ENCODE data around the gene C2CD3. TPM values are rescaled to one million over a fixed set of nuclear protein-coding genes. Genes with fewer than 3 reads are reported as not detected.
"Not testable (repeated sequence)": the region's sequence is repeated elsewhere in the genome, so short reads cannot be mapped to it uniquely, and the experiment has no call there.

C2CD3 gene
- total and polyA plus RNA-seq, 3 experiments from 2014 or later = 9.1 to 41.7 (median 35.6) TPM

DNA sequence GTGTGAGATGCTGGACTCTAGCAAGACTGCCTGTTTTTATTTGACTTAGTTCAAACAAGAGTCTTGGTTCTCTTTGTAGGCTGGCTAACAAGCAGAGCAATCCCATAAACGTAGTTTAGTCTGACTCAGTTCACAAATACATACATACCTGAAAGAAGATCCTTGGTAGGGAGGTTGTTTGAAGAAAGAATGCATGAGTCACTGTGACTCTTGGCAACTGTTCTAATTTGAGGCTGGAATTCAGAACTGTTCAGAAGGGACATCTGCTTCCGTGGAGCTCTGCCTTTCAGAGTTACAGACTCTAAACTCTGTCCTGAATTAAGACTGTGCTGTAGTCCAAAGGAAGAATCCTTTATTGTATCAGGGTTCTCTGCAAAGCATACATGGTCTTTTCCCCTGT, 32.2 kb downstream of the C2CD3 start:
- no peaks in the 10 kb centered on the region for H3K27me3 Mint-ChIP-seq
- H3K4me1 ChIP-seq (ENCODE audit: insufficient read depth, low read length) = no peaks in the 10 kb centered on the region
- H3K27ac Mint-ChIP-seq = no peak overlapping the region
- H3K27me3 ChIP-seq (ENCODE audit: insufficient read depth, low read length, poor library complexity, severe bottlenecking) = no peaks in the 10 kb centered on the region
- H3K27ac ChIP-seq (ENCODE audit: low read depth, low read length) = no peak overlapping the region
- no peak for DNase-seq
- no peaks in the 10 kb centered on the region for H3K9me3 Mint-ChIP-seq
- H3K4me3 Mint-ChIP-seq = no peak overlapping the region
- H3K4me1 Mint-ChIP-seq = peaks cover 0 to 2% (median 0%) of the 10 kb centered on the region in 3 donors
- H3K36me3 ChIP-seq (ENCODE audit: insufficient read depth, low read length) = peaks cover 14% of the 10 kb centered on the region
- ChIA-PET POLR2A (no interaction called here), CTCF (no interaction called here)
- H3K4me3 ChIP-seq (ENCODE audit: low read length) = no peak overlapping the region
- H3K9me3 ChIP-seq (ENCODE audit: low read length) = no peaks in the 10 kb centered on the region
- peaks cover 4 to 52% (median 14%) of the 10 kb centered on the region in 3 donors for H3K36me3 Mint-ChIP-seq

GRCh38 chr11:74138021-74138420, 32.8 kb downstream of the C2CD3 start:
- Histone ChIP-seq H3K9me3 (ENCODE audit: low read length) (no peaks in the 10 kb centered on the region), H3K4me3 (ENCODE audit: low read length) (no peak overlapping the region), H3K27me3 (ENCODE audit: insufficient read depth, low read length, poor library complexity, severe bottlenecking) (no peaks in the 10 kb centered on the region), H3K27ac (ENCODE audit: low read depth, low read length) (no peak overlapping the region), H3K36me3 (ENCODE audit: insufficient read depth, low read length) (peaks cover 16% of the 10 kb centered on the region), H3K4me1 (ENCODE audit: insufficient read depth, low read length) (no peaks in the 10 kb centered on the region)
- ChIA-PET POLR2A (no interaction called here), CTCF (no interaction called here)
- no peak for DNase-seq
- H3K27me3 Mint-ChIP-seq = no peaks in the 10 kb centered on the region
- H3K36me3 Mint-ChIP-seq = peaks cover 6 to 58% (median 17%) of the 10 kb centered on the region in 3 donors
- H3K4me3 Mint-ChIP-seq = no peak overlapping the region
- H3K4me1 Mint-ChIP-seq = peaks cover 0 to 2% (median 0%) of the 10 kb centered on the region in 3 donors
- H3K27ac Mint-ChIP-seq = no peak overlapping the region
- H3K9me3 Mint-ChIP-seq = no peaks in the 10 kb centered on the region

DNA sequence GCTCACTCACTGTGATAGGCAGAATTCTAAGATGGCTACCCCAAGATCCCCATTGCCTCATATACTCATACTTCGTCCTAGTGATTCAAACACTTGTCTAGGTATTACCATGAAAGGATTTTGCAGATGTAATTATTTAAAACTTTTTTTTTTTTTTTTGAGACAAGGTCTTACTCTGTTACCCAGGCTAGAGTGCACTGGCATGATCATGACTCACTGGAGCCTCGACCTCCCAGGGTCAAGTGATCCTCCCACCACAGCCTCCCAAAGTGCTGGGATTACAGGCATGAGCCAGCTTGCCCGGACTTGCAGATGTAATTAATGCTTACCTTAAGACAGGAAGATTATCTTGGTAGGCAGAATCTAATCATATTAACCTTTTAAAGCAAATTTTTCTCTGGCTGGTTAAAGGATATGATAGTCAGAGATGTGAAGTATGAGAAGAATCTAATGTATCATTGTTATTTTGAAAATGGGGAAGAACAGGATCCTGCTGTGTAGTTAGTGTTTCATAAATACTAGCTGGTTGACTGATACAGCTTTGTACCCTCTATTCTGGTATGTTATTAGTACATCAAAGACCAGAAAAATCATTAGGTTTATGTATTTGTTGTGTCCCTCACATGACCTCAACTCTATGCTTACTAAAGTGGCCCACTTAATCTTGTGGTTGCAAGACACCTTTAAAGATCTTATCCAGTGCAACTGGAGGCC, 35.5 kb downstream of the C2CD3 start:
- CTCF ChIA-PET = interaction anchor here (1.0 to 1.3 kb wide), 2 partner anchors 12 to 157 kb away, joined by 3 read pairs; no protein-coding TSS in a partner anchor
- POLR2A ChIA-PET = no interaction called here

GRCh38 chr11:74134661-74135060, 36.1 kb downstream of the C2CD3 start:
- Histone ChIP-seq H3K36me3 (ENCODE audit: insufficient read depth, low read length) (peaks cover 29% of the 10 kb centered on the region), H3K9me3 (ENCODE audit: low read length) (no peaks in the 10 kb centered on the region), H3K4me3 (ENCODE audit: low read length) (no peak overlapping the region), H3K27ac (ENCODE audit: low read depth, low read length) (no peak overlapping the region), H3K27me3 (ENCODE audit: insufficient read depth, low read length, poor library complexity, severe bottlenecking) (no peaks in the 10 kb centered on the region), H3K4me1 (ENCODE audit: insufficient read depth, low read length) (no peaks in the 10 kb centered on the region)
- Mint-ChIP-seq H3K27me3 (no peaks in the 10 kb centered on the region), H3K36me3 (peaks cover 22 to 79% (median 29%) of the 10 kb centered on the region in 3 donors), H3K27ac (peak overlapping the region in 1 of 8 donors; percentile 60), H3K9me3 (no peaks in the 10 kb centered on the region), H3K4me3 (no peak overlapping the region), H3K4me1 (no peaks in the 10 kb centered on the region)
- ChIA-PET POLR2A (no interaction called here), CTCF (interaction anchor here (1.0 to 1.3 kb wide), 2 partner anchors 13 to 156 kb away, joined by 3 read pairs; no protein-coding TSS in a partner anchor)
- no peak for DNase-seq

More for the DNA sequence above, 35.5 kb downstream of the C2CD3 start:
- Histone ChIP-seq H3K9me3 (ENCODE audit: low read length) (no peaks in the 10 kb centered on the region), H3K4me1 (ENCODE audit: insufficient read depth, low read length) (no peaks in the 10 kb centered on the region), H3K27ac (ENCODE audit: low read depth, low read length) (no peak overlapping the region), H3K27me3 (ENCODE audit: insufficient read depth, low read length, poor library complexity, severe bottlenecking) (no peaks in the 10 kb centered on the region), H3K4me3 (ENCODE audit: low read length) (no peak overlapping the region), H3K36me3 (ENCODE audit: insufficient read depth, low read length) (peaks cover 29% of the 10 kb centered on the region)
- Mint-ChIP-seq H3K4me1 (no peaks in the 10 kb centered on the region), H3K27me3 (no peaks in the 10 kb centered on the region), H3K9me3 (no peaks in the 10 kb centered on the region), H3K4me3 (no peak overlapping the region), H3K36me3 (peaks cover 22 to 80% (median 29%) of the 10 kb centered on the region in 3 donors), H3K27ac (peak overlapping the region in 1 of 8 donors; percentile 60)
- DNase-seq = no peak

GRCh38 chr11:74133436-74133835, 37.4 kb downstream of the C2CD3 start:
- Histone ChIP-seq H3K27ac (ENCODE audit: low read depth, low read length) (no peak overlapping the region), H3K27me3 (ENCODE audit: insufficient read depth, low read length, poor library complexity, severe bottlenecking) (no peaks in the 10 kb centered on the region), H3K4me3 (ENCODE audit: low read length) (no peak overlapping the region), H3K9me3 (ENCODE audit: low read length) (no peaks in the 10 kb centered on the region), H3K36me3 (ENCODE audit: insufficient read depth, low read length) (peaks cover 20% of the 10 kb centered on the region), H3K4me1 (ENCODE audit: insufficient read depth, low read length) (no peaks in the 10 kb centered on the region)
- Mint-ChIP-seq H3K27me3 (no peaks in the 10 kb centered on the region), H3K4me3 (no peak overlapping the region), H3K36me3 (peaks cover 22 to 68% (median 25%) of the 10 kb centered on the region in 3 donors), H3K27ac (no peak overlapping the region), H3K4me1 (no peaks in the 10 kb centered on the region), H3K9me3 (no peaks in the 10 kb centered on the region)
- ChIA-PET POLR2A (no interaction called here), CTCF (no interaction called here)
- DNase-seq = no peak

DNA sequence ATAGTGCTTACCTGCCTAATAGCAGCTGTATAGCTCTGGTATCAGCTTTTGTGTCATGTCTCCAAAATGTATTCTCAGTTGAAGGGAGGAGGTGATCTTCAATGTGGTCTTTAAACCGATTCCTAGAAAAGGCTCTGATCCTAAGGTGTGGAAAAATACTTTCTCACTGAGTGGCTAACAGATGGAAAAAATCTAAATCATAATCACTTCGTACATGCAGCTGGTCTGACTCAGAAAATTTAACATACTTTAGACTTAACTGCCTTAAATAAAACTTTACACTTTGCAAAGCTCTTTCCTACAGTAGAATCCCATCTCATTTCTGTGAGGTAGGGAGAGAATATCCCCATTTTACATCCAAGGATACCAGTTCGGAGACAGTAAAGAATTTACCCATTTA, 38.0 kb downstream of the C2CD3 start:
- Histone ChIP-seq H3K27me3 (ENCODE audit: insufficient read depth, low read length, poor library complexity, severe bottlenecking) (no peaks in the 10 kb centered on the region), H3K9me3 (ENCODE audit: low read length) (no peaks in the 10 kb centered on the region), H3K4me1 (ENCODE audit: insufficient read depth, low read length) (no peaks in the 10 kb centered on the region), H3K4me3 (ENCODE audit: low read length) (no peak overlapping the region), H3K36me3 (ENCODE audit: insufficient read depth, low read length) (peaks cover 15% of the 10 kb centered on the region), H3K27ac (ENCODE audit: low read depth, low read length) (no peak overlapping the region)
- no peak for DNase-seq
- Mint-ChIP-seq H3K27me3 (no peaks in the 10 kb centered on the region), H3K9me3 (no peaks in the 10 kb centered on the region), H3K36me3 (peaks cover 19 to 63% (median 22%) of the 10 kb centered on the region in 3 donors), H3K4me3 (no peak overlapping the region), H3K4me1 (no peaks in the 10 kb centered on the region), H3K27ac (no peak overlapping the region)
- POLR2A ChIA-PET = no interaction called here
- CTCF ChIA-PET = no interaction called here

DNA sequence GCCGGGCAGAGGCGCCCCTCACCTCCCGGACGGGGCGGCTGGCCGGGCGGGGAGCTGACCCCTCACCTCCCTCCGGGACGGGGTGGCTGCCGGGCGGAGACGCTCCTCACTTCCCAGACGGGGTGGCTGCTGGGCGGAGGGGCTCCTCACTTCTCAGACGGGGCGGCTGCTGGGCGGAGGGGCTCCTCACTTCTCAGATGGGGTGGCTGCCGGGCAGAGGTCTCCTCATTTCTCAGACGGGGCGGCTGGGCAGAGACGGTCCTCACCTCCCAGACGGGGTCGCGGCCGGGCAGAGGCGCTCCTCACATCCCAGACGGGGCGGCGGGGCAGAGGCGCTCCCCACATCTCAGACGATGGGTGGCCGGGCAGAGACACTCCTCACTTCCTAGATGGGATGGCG, 41.7 kb downstream of the C2CD3 start:
- H3K27me3 Mint-ChIP-seq; H3K9me3 Mint-ChIP-seq; CTCF ChIA-PET; H3K4me1 Mint-ChIP-seq; H3K27ac ChIP-seq (ENCODE audit: low read depth, low read length); POLR2A ChIA-PET; H3K27ac Mint-ChIP-seq; H3K27me3 ChIP-seq (ENCODE audit: insufficient read depth, low read length, poor library complexity, severe bottlenecking); DNase-seq; H3K4me3 Mint-ChIP-seq; H3K4me1 ChIP-seq (ENCODE audit: insufficient read depth, low read length); H3K4me3 ChIP-seq (ENCODE audit: low read length); H3K9me3 ChIP-seq (ENCODE audit: low read length): not testable (repeated sequence)
- peaks cover 16 to 40% (median 22%) of the 10 kb centered on the region in 3 donors for H3K36me3 Mint-ChIP-seq
- peaks cover 15% of the 10 kb centered on the region for H3K36me3 ChIP-seq (ENCODE audit: insufficient read depth, low read length)

- Mint-ChIP-seq H3K36me3 (peaks cover 18 to 28% (median 19%) of the 10 kb centered on the region in 3 donors), H3K4me1 (no peaks in the 10 kb centered on the region), H3K4me3 (no peak overlapping the region), H3K27me3 (no peaks in the 10 kb centered on the region), H3K27ac (peak overlapping the region in 2 of 8 donors; percentile 13 to 30), H3K9me3 (no peaks in the 10 kb centered on the region)
- Histone ChIP-seq H3K4me1 (ENCODE audit: insufficient read depth, low read length) (no peaks in the 10 kb centered on the region), H3K9me3 (ENCODE audit: low read length) (no peaks in the 10 kb centered on the region), H3K4me3 (ENCODE audit: low read length) (no peak overlapping the region), H3K36me3 (ENCODE audit: insufficient read depth, low read length) (no peaks in the 10 kb centered on the region), H3K27me3 (ENCODE audit: insufficient read depth, low read length, poor library complexity, severe bottlenecking) (no peaks in the 10 kb centered on the region), H3K27ac (ENCODE audit: low read depth, low read length) (no peak overlapping the region)
- POLR2A ChIA-PET = no interaction called here
- CTCF ChIA-PET = no interaction called here
- DNase-seq = no peak
These were observed 47.8 kb downstream of the C2CD3 start for GRCh38 chr11:74123008-74123448.
